CD4-positive, alpha-beta T cell treated with Interleukin-17A for 4 hours (primary cell): ENCODE results near the gene COX4I1.

Source experiments
- DNase-seq: peaks from one replicate; pipeline ENCODE4 v3.0.0-alpha.2; 2020; ENCODE audit warnings: mixed read lengths

The COX4I1 gene

DNA sequence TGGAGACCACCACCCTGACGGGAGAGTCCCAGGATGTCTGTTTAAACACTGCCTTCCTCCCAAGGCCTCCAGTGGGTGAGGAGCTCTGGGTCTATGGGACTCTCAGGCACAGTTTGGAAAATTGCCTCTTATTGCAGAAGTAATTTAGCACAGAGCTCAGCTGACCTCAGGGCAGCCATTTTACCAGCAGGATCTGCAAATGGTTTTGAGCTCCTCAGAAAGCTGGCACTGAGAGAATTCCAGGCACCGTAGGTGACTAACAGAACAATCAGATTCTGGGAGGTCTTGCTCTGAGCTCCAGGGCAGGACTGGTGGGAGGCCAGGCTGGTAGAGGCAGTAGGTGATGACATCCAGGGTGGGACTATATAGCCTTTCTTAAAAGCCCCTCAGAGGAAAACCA, 31.3 kb upstream of the COX4I1 start:
- DNase-seq = no peak

GRCh38 chr16:85770741-85771140, 28.8 kb upstream of the COX4I1 start:
- DNase-seq = no peak

GRCh38 chr16:85773044-85773443, 26.5 kb upstream of the COX4I1 start:
- DNase-seq = no peak

DNA sequence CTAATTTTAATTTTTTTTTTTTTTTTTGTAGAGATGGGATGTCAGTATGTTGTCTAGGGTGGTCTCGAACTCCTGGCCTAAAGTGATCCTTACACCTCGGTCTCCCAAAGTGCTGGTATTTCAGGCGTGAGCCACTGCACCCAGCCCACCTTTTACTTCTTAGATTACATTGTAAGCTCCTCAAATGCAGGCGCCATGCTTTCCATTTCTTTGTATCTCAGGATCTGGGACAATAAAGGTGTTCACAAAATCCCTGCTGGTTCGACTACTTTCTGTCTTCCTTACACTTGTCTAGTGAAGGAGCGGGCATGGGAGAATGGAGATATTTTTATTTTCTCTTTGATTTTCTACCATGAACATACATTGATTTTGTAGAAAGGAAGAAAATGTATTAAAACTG, 25.4 kb upstream of the COX4I1 start:
- no peak for DNase-seq

DNA sequence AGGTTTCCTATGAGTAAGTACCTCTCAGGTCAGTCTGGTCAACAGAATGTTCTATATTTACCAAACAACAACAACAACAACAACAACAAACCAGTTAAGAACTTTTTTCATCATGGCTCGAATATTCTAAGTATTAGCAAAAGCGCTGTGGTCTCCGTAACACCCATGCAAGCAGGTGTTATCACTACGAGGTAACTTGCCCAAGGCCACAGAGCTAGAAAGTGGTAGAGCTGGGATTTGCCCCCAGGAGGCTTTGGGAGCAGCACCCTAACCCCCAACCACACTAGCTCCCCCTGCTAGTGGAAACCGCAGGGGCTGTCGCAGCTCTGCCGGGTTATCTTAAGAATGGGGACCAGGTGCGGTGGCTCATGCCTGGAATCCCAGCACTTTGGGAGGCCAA, 24.7 kb upstream of the COX4I1 start:
- no peak for DNase-seq

GRCh38 chr16:85777583-85778310, 21.7 kb upstream of the COX4I1 start:
- DNase-seq = no peak

GRCh38 chr16:85778873-85779272, 20.6 kb upstream of the COX4I1 start:
- DNase-seq = no peak

- no peak for DNase-seq
Measured at GRCh38 chr16:85780281-85780680, 19.2 kb upstream of the COX4I1 start.

DNA sequence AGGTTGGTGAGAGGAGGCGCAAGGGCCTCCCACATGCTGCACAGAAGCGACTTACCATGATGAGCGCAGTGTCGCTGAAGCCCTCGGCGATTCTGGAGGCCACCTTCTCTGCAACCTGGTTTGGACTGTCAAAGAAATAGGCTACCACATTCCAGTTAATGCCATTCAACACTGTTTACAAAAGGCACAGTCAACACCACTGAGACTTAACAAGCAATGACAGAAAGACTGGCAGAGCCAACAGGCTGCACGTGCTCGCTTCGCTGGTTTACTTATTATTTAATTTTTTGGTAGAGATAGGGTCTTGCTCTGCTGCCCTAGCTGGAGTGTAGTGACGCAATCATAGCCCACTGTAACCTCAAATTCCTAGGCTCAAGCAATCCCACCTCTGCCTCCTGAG, 18.3 kb upstream of the COX4I1 start:
- no peak for DNase-seq

GRCh38 chr16:85781695-85782370, 17.7 kb upstream of the COX4I1 start:
- no peak for DNase-seq

DNA sequence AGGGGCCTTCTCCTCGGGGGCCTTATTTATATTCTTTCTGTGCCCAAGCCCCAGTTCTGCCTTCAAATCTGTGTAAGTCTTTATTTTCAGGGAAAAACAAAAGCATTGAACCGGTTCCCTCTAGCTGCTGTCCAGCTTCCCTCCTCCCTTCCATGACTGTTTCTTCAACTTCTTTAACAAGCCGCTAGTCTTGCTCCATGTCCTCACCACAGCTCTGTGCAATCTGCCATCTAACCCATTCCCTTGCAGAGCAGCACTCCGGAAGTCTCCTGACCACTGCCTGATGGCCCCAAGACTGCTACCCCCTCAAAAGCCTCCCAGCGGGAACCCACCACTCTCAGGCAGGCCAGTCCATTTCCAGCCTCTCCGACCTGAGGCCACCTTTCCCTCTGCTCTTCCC, 17.0 kb upstream of the COX4I1 start:
- DNase-seq = no peak

DNA sequence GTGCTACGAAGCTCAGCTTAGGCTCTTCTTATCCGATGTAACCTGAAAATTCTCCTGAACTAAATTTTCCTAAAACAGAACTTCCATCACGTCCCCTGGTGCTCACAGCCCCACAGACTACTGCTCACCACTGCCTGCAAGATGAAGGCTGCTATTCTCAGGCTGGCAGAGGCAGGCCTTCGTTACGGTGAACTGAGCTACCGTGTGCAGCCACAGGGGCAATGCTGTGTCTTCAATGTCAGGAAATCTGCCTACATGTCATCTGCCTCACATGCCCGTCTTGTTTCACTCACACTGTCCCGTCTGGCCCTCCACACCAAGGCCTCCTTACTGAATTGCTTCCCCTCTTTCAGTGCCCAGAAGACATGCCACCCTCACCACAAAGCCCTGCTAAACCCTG, 16.1 kb upstream of the COX4I1 start:
- no peak for DNase-seq

DNA sequence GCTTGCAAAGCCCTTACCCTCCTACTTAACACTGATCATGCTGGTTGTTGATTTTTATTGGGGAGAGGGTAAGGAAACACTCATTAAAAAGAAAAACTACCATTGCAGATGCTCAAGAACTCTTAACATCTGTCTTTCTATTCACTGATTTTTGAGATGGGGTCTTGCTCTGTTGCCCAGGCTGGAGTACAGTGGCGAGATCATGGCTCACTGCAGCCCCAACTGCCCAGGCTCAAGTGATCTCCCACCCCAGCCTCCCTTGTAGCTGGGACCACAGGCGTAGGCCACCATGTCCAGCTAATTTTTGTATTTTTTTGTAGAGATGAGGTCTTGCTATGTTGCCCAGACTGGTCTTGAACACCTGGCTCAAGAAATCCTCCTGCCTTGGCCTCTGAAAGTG, 14.7 kb upstream of the COX4I1 start:
- no peak for DNase-seq

GRCh38 chr16:85785927-85786326, 13.6 kb upstream of the COX4I1 start:
- no peak for DNase-seq

DNA sequence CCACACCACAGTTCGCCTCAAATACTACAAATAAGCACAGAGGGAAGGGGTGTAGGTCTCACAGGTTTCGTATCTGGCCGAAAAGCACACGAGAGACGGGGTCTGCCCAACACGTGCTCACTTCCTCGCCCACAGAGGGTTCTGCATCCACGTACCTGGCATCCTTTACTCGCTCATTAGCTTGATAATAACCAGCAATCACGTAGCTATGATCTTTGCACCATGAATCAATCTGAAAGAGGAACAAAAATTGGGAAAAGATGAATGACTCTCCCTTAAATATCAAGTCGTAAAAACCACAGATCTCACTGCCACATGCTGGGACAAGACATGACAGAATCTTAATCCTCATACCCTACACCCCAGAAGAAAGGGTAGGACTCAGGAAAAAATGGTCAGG, 10.7 kb upstream of the COX4I1 start:
- DNase-seq = no peak

- no peak for DNase-seq
Measured at GRCh38 chr16:85789773-85790172, 9.7 kb upstream of the COX4I1 start.

- no peak for DNase-seq
Measured at GRCh38 chr16:85793662-85794298, 5.7 kb upstream of the COX4I1 start.

GRCh38 chr16:85794696-85795095, 4.8 kb upstream of the COX4I1 start:
- no peak for DNase-seq

- DNase-seq = no peak
Measured at GRCh38 chr16:85796152-85796551, 3.3 kb upstream of the COX4I1 start.

GRCh38 chr16:85796599-85796998, 2.9 kb upstream of the COX4I1 start:
- no peak for DNase-seq

DNA sequence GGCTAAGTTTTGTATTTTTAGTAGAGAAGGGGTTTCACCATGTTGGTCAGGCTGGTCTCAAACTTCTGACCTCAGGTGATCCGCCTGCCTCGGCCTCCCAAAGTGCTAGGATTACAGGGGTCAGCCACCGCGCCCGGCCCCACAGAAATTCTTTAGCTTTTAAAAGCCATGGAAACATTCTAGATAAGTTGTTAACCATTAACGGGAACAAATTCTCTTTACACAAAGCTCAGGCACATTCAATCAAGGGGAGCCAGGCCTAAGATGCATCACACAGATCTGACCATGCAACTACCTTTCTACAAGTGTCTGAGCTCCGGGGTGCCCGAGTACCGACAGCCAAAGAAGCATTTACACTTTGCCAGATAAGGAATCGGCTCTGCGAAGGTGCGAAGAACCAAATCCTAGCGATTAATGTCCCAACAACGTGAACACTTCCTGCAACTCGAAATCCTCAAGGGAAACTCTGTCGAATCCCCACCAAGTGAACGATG, 1.2 kb upstream of the COX4I1 start:
- no peak for DNase-seq

GRCh38 chr16:85798901-85799496, 496 bp upstream of the COX4I1 start:
- DNase-seq = no peak

DNA sequence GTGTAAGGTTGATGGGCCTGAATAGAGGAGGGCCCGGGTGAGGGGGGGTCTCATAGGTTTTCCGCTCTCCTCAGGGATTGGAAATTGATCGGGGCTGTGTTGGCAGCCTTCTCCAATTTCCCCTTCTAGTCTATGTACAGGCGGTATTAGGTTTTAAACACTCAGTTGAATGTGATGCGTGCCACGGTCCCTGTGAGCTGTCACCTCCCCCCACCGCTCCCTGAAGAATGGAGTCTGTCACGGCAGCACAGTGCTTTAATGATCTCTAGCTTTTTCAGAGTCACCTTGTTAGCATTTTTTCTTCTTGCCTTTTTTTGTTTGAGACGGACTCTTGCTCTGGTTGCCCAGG, 800 bp downstream of the COX4I1 start:
- DNase-seq = peak; percentile 18

- no peak for DNase-seq
Measured at GRCh38 chr16:85803570-85803969, 4.1 kb downstream of the COX4I1 start.
